GM12872 (cell line): Measurements from ENCODE around the gene ENTPD1.

Experiments used
- CTCF ChIP-seq: IDR thresholded peaks from 3 replicates; pipeline ENCODE4 v1.5.1; 2011; ENCODE audit warnings: low read depth, mild to moderate bottlenecking, low read length, moderate library complexity; ENCODE audit not compliant: insufficient read depth

Gene ENTPD1

GRCh38 chr10:95834406-95834805 is 78.4 kb downstream of the ENTPD1 start:
- no peak for TF ChIP-seq CTCF

GRCh38 chr10:95835149-95835860 is 79.3 kb downstream of the ENTPD1 start:
- no peak for TF ChIP-seq CTCF

- no peak for TF ChIP-seq CTCF
Observed at GRCh38 chr10:95835911-95836310, 79.9 kb downstream of the ENTPD1 start.

GRCh38 chr10:95836610-95837355 is 80.8 kb downstream of the ENTPD1 start:
- TF ChIP-seq CTCF: no peak

GRCh38 chr10:95837356-95837776 is 81.4 kb downstream of the ENTPD1 start:
- no peak for TF ChIP-seq CTCF

- TF ChIP-seq CTCF: no peak
Observed at GRCh38 chr10:95837783-95838182, 81.8 kb downstream of the ENTPD1 start.

GRCh38 chr10:95840121-95840520 is 84.2 kb downstream of the ENTPD1 start:
- TF ChIP-seq CTCF: no peak
